Thyroid gland (tissue), 4 donors: ENCODE measurements around the gene CSF1R. TPM values are rescaled to one million over a fixed set of nuclear protein-coding genes. Genes with fewer than 3 reads are reported as not detected.
"Not testable (repeated sequence)": the region's sequence is repeated elsewhere in the genome, so short reads cannot be mapped to it uniquely, and the experiment has no call there.

Source experiments
- DNase-seq, 2 donors: peaks; one replicate each; pipeline ENCODE4 v3.0.0-alpha.2; 2019
- H3K27ac ChIP-seq, 3 donors: fragments of 200-600 bp; sonication (generic); 1 replicate in 2 of 3; 2 replicates in 1 of 3; pipeline ENCODE4 v1.5.1; 2016 to 2019; ENCODE audit warnings: mild to moderate bottlenecking in 1 of 3, moderate library complexity in 1 of 3
- H3K27me3 ChIP-seq: fragments of 200-600 bp; sonication (generic); one replicate; pipeline ENCODE4 v1.5.1; 2019
- H3K36me3 ChIP-seq, 2 donors: fragments of 200-600 bp; sonication (generic); one replicate each; pipeline ENCODE4 v1.5.1; 2016 to 2019
- H3K4me1 ChIP-seq, 2 donors: fragments of 200-600 bp; sonication (generic); one replicate each; pipeline ENCODE4 v1.5.1; 2017 to 2019
- H3K4me3 ChIP-seq, 3 donors: fragments of 200-600 bp; sonication (generic); replicated peaks in 1 of 3; 1 replicate in 2 of 3; 2 replicates in 1 of 3; pipeline ENCODE4 v1.5.1; 2016; ENCODE audit warnings: mild to moderate bottlenecking in 1 of 3
- H3K9me3 ChIP-seq: fragments of 200-600 bp; sonication (generic); one replicate; pipeline ENCODE4 v1.5.1; 2017
- POLR2A ChIP-seq, 2 donors: fragments of 450-650 bp; IDR thresholded peaks; one replicate each; pipeline ENCODE4 v1.6.1; 2017; ENCODE audit warnings: antibody characterized with exemption in 2 of 2, mild to moderate bottlenecking in 2 of 2, moderate library complexity in 1 of 2
- WGBS, 2 donors: methylation state at CpG; one replicate each; pipeline ENCODE4 v1.1.5; 2017; 5-methylcytosine and 5-hydroxymethylcytosine counted together
- intact Hi-C: fragments of 100-400 bp; cut with DNase I; formaldehyde crosslinking; loops from one replicate; pipeline ENCODE4 v1.15.1; 2023
- total RNA-seq, 4 donors: library from RNA; depleted of rRNA; stranded (reverse); fragments of >200 nt; gene quantifications; one replicate each; pipeline ENCODE4 v1.2.3, GENCODE V29; 2016
- TF ChIP-seq, protein P1 (sequence below), 6 experiments: fragments of 200-600 bp in 3 of 6; fragments of 450-650 bp in 3 of 6; sonication (generic) in 3 of 6; IDR thresholded peaks; one replicate each; pipeline ENCODE4 v1.5.1; 2016 to 2019; ENCODE audit warnings: antibody characterized with exemption in 6 of 6, mild to moderate bottlenecking in 2 of 6, inconsistent platforms in 1 of 6, moderate library complexity in 1 of 6

Gene CSF1R
- total RNA-seq, 4 donors from 2014 or later = 9.1 to 14.1 (median 11.4) TPM

GRCh38 chr5:150052956-150053712 is 33.2 kb downstream of the CSF1R start:
- TF ChIP-seq, protein P1, sequence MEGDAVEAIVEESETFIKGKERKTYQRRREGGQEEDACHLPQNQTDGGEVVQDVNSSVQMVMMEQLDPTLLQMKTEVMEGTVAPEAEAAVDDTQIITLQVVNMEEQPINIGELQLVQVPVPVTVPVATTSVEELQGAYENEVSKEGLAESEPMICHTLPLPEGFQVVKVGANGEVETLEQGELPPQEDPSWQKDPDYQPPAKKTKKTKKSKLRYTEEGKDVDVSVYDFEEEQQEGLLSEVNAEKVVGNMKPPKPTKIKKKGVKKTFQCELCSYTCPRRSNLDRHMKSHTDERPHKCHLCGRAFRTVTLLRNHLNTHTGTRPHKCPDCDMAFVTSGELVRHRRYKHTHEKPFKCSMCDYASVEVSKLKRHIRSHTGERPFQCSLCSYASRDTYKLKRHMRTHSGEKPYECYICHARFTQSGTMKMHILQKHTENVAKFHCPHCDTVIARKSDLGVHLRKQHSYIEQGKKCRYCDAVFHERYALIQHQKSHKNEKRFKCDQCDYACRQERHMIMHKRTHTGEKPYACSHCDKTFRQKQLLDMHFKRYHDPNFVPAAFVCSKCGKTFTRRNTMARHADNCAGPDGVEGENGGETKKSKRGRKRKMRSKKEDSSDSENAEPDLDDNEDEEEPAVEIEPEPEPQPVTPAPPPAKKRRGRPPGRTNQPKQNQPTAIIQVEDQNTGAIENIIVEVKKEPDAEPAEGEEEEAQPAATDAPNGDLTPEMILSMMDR (IDR thresholded peaks at IDR 0.05) = no peak
- TF ChIP-seq POLR2A (IDR thresholded peaks at IDR 0.05) = no peak
- Histone ChIP-seq H3K27me3 (no peaks in the 10 kb centered on the region), H3K36me3 (peaks cover 66% of the 10 kb centered on the region in 2 donors), H3K4me3 (no peak overlapping the region), H3K9me3 (no peaks in the 10 kb centered on the region), H3K4me1 (no peaks in the 10 kb centered on the region), H3K27ac (no peak overlapping the region)
- intact Hi-C loops = no loop called here
- WGBS, 2 donors = 88 to 91% methylated on average over 9 of the region's 9 CpGs
- DNase-seq = no peak

DNA sequence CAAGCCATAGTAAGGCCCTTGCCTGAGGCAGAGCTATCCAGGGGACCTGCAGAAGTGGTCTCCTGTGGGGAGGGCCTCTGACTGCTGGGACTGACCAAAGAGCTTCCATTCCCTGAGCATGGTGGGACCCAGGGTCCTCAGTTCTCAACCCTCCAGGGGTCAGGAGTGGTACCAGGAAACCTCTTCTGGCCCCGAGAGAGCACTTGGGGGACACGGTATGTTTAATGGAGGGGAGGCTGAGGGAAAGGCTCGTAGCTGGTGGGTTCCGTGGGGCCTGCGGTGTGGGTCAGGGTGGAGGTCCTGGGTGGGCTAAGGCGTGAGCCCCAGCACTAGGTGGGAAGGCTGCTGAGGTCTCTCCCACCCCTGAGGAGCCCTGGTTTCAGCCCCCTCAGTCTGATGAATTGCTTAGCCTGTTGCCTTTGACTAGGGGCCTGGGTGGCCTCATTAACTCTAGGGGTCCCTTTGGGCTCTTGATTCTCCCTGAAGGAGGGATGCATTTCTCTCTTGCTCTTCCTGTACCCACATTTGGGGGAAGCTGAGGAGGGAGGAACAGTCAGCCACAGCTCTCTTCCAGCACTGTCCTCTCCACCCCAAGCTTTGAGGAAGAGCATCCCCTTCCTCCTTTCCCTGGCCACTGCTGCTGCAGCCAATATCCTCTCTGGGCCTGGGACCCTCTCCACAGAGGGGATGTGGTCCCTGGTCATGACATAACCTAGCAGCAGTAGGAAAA is 34.0 kb downstream of the CSF1R start:
- 50 to 86% methylated on average over 2 to 5 of the region's 6 CpGs for WGBS, 2 donors
- H3K4me1 ChIP-seq = no peaks in the 10 kb centered on the region
- TF ChIP-seq, protein P1 (IDR thresholded peaks at IDR 0.05) = no peak
- TF ChIP-seq POLR2A (IDR thresholded peaks at IDR 0.05) = no peak
- H3K4me3 ChIP-seq = no peak overlapping the region
- intact Hi-C loops = no loop called here
- peaks cover 73 to 74% of the 10 kb centered on the region in 2 donors for H3K36me3 ChIP-seq
- no peaks in the 10 kb centered on the region for H3K9me3 ChIP-seq
- no peak for DNase-seq
- H3K27ac ChIP-seq = no peak overlapping the region
- H3K27me3 ChIP-seq = no peaks in the 10 kb centered on the region

GRCh38 chr5:150051657-150052195 is 34.6 kb downstream of the CSF1R start:
- TF ChIP-seq POLR2A (IDR thresholded peaks at IDR 0.05) = no peak
- TF ChIP-seq, protein P1 (IDR thresholded peaks at IDR 0.05) = no peak
- Histone ChIP-seq H3K4me3 (no peak overlapping the region), H3K27me3 (no peaks in the 10 kb centered on the region), H3K4me1 (no peaks in the 10 kb centered on the region), H3K36me3 (peaks cover 80% of the 10 kb centered on the region in 2 donors), H3K9me3 (no peaks in the 10 kb centered on the region), H3K27ac (no peak overlapping the region)
- no peak for DNase-seq
- intact Hi-C loops = no loop called here
- WGBS, 2 donors = 86 to 96% methylated on average over 18 of the region's 18 CpGs

DNA sequence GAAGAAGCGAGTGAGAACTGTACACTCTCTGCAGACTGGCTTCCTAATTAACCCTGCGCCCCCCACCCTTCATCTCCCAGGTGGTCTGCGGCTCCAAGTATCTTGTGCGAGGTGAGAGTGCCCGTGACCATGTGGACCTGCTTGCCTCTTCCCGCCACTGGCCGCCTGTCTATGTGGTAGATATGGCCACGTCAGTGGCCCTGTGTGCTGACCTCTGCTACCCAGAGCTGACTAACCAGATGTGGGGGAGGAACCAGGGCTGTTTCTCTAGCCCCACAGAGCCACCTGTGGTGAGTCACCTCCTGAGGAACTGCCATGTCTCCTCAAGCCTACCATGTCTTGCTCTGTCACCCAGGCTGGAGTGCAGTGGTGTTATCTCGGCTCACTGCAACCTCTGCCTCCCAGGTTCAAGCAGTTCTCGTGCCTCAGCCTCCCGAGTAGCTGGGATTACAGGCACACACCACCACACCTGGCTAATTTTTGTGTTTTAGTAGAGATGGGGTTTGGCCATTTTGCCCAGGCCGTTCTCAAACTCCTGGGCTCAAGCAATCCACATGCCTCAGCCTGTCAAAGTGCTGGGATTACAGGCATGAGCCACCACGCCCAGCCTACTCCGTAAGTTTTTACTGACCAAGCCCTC is 36.1 kb downstream of the CSF1R start:
- H3K9me3 ChIP-seq, H3K27ac ChIP-seq, H3K27me3 ChIP-seq, H3K4me1 ChIP-seq, H3K4me3 ChIP-seq, DNase-seq, intact Hi-C loops: not testable (repeated sequence)
- peaks cover 91 to 92% of the 10 kb centered on the region in 2 donors for H3K36me3 ChIP-seq
- WGBS, 2 donors = 95 to 98% methylated on average over 13 of the region's 14 CpGs

DNA sequence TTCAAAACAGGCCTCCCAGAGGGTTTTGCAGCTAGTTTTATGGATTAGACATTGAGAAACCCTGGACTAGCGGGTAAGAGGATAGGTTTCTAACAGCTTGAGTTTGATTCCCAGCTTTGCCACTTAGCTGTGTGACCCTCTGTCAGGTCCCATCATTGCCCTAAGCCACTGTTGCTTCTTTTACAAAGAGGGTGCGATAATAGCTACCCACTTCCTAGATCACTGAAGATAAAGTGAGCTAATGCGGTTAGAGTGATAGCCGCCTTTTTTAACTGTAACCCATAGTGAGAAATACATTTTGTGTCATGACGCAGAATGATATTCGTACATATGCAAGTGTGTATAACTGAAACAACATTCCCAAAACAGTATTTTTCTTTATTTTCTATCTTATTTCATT is 40.3 kb downstream of the CSF1R start:
- no peaks in the 10 kb centered on the region for H3K9me3 ChIP-seq
- no peak for TF ChIP-seq POLR2A (IDR thresholded peaks at IDR 0.05)
- TF ChIP-seq, protein P1 (IDR thresholded peaks at IDR 0.05) = no peak
- no peak for DNase-seq
- H3K27me3 ChIP-seq = no peaks in the 10 kb centered on the region
- H3K27ac ChIP-seq = no peak overlapping the region
- H3K4me3 ChIP-seq = no peak overlapping the region
- H3K36me3 ChIP-seq = peaks cover 87 to 91% of the 10 kb centered on the region in 2 donors
- intact Hi-C loops = no loop called here
- 96 to 98% methylated on average over 6 of the region's 6 CpGs for WGBS, 2 donors
- H3K4me1 ChIP-seq = no peaks in the 10 kb centered on the region
